NCI-H146 treated with DMSO at 0.1 percent for 48 hours (cell line): ENCODE results near the gene TXNL4B.

ENCODE experiments used
- DNase-seq: peaks from one replicate; lab custom pipeline; 2025; ENCODE audit not compliant: unreplicated experiment; lab: John Stamatoyannopoulos, UW

Gene TXNL4B

DNA sequence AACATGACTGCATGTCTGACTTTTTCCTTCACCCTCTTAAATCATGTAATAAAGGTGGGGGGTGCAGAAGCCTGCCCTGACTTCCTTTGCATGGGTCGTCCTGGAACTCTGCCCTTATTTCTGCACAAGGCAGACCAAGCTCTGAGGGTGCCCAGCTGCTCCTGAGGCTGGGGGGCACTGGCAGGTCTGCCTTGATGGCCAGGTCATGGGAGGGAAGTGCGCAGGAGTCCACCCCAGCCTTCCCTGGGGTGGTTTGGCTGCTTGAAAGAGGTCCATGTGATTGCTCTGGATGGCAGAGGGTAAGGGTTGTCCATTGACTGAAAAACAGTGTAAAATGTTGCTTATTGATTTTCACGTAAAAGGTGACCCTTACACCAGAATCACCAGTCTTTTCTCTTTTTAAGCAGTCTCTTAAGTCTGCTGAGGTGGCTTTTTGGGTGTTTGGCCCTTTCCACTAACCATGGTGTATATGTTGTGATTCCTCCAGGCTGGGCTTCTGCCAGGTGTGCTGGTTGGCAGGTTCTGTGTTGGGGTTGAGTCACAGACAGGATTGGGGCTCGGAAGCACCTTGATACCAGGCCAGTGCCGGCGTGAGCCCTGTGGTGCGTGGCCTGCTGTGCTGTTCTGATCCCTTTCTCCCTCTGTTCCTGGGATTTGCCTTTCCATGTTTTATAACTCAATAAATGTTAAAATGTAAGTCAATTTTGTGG is 19.6 kb upstream of the TXNL4B start:
- DNase-seq, result no peak

DNA sequence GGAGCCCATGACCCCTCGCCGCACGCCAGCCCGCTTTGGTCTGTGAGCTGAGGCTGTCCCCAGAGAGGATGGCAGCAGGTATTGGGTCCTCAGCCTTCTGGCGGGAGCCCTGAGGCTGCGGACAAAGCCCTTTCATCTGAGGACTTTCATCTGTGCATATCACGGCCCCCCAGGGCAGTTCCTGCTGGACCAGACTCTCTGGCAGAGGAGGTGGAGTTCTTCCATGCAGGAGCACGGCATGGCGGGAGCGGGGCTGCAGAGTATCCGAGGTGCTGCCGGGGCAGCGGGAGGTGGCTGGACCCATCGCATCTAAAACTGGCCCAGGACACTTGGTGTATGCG is 19.0 kb upstream of the TXNL4B start:
- no peak for DNase-seq

DNA sequence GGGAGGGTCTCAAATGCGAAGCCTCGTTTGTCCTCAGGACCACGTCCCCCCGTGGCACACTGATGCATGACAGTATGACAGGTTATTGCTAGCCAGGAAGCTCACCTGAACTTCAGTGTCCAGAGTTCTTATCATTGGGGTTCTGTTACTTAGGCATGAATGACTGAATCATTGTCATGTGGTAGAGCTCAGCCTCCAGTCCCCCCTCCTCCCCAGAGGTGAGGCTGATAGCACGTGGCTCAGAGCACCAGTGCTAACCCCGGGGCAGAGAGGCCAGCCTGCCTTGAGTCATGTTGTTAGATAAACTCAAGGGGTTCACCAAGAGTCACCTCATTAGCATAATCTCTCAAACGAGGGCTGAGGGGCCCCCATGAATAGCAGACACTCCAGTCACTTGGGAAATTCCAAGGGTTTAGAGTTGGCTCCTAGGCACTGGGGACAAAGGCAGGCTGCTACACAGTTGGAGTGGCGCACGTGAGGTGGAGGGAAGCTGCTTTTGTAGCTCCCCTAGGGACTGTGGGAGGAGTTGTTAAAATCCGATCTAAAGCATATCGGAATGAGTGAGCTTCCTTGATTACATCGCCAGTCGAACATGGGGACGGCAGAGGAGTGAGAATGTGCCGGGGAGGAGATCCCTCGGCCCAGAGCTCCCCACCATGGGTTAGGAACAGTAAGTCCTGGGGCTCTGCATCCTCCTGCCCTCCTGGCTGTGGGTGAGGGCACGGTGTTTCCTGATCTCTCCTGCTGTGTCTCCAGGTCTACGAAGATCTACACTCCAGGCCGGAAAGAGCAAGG is 18.4 kb upstream of the TXNL4B start:
- DNase-seq, result no peak

DNA sequence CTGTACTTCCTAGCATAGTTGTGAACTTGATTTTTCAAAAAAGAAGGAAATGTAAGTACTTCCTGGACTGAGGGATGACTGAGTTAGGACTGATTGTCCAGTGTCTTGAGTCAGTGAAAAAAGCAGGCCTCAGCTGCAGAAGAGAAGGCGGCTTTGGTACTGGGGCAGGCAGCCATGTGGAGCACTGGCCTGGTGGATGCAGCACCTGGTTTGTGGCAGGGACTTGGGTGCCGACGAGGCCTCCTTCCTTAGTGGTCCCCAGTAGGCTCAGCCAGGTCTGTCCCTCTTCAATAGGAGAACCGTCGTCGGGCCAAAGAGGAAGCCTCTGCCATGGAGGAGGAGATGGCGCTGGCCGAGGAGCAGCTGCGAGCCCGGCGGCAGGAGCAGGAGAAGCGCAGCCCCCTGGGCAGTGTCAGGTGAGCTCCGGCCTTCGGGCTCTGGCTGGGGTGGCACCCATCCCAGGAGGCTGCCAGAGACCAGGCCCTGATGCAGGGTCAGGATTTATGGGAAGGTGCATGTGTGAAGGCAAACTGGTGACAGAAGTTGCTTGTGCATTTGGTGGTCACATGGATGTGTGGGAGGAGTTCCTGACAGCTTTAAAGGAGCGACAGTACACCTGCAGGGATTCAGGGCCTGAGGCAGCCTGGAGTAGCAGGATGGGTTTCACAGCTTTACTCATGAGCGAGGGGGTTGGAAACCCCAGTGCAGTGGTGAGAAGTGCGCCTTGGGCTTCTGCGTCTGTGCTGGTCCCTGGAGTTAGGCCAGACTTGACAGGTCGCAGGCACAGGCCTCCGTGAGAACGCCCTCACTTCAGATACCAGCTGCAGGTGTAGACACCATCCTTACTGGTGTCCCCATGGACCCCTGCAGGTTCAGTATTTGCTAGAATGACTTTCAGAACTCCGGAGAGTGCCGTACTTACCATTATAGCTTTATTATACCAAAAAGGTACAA is 17.5 kb upstream of the TXNL4B start:
- no peak for DNase-seq

DNA sequence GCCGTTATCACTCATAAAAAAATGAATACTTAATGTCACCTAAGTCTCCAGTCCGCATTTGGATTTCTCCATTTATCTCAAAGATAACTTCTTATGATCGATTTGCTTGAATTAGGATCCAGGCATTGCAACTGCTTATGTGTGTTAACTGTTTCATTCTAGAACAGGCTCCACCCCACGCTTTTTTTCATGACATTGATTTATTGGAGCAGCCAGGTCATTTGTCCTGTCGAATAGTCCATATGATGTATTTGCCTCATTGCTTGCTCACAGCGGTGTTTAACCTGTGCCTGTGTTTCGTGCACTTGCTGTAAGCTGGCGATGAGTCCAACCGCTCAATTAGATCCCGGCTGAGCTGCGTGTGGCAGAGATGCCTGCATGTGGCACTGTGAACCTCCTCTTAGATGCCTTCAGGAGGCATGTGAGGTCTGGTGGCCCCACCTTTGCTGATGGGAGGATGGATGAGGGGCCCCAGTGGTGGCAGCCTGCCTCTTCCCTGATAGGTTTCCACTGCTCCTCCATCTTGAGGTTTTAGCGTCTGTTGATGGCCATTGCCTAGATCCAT is 16.6 kb upstream of the TXNL4B start:
- DNase-seq, result no peak

DNA sequence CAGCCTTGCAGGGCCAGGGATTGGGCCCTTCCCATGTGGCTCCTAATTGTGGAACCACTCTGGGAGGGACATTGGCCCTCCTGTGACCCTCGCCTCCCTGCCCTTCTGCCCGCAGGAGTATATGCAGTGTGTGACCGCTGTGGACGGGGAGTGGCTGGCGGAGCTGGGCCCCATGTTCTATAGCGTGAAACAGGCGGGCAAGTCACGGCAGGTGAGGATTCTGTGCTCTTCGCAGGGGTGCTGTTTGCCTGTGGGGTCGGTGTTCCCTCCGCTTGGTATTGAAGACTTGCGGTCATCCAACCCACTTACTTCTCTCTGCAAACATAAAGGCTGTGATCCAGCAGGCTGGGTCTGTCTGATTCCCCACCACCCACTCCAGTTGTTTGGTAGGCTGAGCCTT is 15.9 kb upstream of the TXNL4B start:
- DNase-seq, result no peak

DNA sequence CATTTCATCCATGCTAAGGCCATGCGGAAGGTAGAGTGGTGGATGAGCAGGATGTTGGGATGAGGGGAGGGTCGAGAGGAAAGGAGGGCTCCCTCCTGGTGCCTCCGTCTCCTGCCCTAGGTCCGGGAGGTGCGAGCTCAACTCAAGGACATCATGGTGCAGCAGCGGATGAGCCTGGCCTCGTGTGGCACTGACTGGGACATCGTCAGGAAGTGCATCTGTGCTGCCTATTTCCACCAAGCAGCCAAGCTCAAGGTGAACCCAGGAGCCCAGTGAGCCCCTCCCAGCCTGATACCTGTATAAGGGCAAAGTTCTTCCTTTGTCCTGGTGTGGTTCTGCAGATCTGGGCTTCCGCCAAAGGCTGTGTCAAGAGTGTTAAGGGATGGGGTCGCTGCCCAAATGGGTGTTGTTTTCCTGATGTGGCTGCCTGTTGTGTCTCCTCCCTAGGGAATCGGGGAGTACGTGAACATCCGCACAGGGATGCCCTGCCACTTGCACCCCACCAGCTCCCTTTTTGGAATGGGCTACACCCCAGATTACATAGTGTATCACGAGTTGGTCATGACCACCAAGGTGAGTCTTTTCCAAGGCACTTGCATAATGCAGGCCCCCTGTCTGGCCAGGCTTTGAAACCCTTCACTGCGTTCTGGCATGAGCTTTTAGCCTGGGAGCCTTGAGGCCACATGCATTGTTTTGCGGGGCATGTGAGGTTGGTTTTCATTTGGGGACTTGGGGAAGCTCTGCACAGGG is 15.1 kb upstream of the TXNL4B start:
- DNase-seq, result no peak

DNA sequence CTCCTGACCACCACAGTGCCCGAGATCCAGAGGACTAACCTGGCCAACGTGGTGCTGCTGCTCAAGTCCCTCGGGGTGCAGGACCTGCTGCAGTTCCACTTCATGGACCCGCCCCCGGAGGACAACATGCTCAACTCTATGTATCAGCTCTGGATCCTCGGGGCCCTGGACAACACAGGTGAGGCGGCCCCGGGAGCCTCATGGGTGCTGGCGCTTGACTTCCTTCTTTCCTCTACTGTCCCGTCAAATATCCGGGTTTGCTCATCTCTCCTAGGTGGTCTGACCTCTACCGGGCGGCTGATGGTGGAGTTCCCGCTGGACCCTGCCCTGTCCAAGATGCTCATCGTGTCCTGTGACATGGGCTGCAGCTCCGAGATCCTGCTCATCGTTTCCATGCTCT is 14.0 kb upstream of the TXNL4B start:
- DNase-seq, result no peak

DNA sequence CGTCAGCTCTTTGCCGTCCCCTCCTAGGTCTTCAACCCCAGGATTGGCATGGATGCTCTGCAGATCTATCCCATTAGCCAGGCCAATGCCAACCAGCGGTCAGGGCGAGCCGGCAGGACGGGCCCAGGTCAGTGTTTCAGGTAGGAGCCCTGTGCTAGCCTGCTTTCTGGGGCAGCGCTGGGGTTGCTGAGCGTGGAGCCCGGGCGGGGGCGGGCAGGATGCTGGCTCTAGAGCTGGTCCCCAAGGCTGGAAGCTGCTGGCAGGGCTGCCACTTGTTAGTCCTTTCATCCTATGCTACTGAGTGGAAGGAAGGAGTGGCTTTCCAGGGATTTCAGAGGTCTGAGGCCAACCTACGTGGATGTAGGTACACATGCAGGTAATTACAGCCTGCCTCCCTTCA is 12.6 kb upstream of the TXNL4B start:
- no peak for DNase-seq

DNA sequence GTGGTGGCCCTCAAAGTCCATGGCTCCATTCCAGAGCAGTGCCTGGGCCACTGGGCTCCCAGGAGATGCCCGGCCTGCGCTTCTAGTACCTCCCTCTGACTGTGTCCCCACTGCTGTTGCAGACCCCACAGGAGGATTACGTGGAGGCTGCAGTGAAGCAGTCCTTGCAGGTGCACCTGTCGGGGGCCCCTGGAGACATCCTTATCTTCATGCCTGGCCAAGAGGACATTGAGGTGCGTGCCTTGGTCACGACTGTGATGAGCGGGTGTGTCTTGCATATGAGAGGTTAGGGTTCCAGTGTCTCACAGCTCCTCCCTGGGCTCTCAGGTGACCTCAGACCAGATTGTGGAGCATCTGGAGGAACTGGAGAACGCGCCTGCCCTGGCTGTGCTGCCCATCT is 11.5 kb upstream of the TXNL4B start:
- no peak for DNase-seq

DNA sequence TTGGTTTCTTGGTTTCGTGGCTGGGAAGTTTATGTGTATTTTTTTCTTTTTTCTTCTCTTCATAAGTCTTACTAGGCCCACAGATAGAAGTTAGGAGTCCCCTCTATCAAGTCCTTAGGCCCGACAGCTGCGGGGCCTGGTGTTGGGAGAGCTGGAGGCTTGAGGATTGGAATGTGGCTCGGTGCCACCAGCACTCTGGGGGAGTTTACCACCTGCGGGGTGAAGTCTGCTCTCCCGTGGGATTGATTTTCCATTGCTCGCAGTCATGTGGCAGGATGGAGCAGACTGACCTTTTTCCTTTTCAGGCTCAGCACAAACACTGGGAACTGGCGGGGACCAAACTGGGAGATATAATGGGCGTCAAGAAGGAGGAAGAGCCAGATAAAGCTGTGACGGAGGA is 7.8 kb upstream of the TXNL4B start:
- no peak for DNase-seq

DNA sequence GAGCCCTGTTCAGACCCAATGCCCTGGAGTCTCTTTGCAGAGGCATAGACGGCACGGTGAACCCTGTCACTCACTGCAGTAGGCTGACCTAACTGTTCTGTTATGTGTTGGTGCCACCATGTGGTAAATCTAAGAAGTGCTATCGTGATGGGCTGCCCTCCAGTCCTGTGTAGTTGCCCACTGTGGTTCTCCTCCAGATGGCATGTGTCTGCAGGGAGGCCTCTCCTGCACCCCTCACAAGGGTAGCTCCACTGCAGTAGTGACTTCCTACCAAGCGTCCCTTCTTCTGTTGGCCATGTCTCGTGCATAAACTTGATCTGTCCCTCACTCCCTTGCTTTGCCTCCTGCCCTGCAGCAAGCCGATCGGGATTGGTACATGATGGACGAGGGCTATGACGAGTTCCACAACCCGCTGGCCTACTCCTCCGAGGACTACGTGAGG is 6.0 kb upstream of the TXNL4B start:
- peak; percentile 1 for DNase-seq

DNA sequence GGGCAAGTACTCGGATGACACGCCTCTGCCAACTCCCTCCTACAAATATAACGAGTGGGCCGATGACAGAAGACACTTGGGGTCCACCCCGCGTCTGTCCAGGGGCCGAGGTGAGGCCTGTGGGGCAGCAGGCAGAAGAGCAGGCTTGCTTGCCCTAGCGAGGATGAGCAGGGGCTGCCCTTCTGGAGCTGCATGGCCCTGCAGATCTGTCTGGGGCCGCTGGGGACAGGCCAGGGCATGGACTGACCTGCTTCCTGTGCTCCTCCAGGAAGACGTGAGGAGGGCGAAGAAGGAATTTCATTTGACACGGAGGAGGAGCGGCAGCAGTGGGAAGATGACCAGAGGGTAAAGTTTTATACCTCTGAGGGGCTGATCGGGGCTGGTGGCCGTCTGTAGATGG is 5.5 kb upstream of the TXNL4B start:
- DNase-seq, result no peak

DNA sequence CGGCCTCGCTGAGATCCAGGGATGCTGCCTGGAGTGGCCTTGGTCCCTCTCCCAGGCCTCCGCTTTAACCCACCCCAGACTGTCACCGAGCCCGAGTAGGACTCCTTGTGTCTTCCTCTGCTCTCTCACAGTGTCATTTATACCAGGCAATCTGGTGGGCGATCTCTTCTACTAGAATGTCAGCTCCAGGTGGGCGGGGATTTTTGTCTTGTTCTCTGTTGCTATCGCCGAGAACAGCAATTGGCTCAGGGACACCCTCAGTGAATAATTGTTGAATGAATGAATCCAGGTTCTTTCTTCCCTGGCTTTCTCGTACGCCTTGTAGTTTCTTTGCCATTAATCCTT is 818 bp upstream of the TXNL4B start:
- no peak for DNase-seq

DNA sequence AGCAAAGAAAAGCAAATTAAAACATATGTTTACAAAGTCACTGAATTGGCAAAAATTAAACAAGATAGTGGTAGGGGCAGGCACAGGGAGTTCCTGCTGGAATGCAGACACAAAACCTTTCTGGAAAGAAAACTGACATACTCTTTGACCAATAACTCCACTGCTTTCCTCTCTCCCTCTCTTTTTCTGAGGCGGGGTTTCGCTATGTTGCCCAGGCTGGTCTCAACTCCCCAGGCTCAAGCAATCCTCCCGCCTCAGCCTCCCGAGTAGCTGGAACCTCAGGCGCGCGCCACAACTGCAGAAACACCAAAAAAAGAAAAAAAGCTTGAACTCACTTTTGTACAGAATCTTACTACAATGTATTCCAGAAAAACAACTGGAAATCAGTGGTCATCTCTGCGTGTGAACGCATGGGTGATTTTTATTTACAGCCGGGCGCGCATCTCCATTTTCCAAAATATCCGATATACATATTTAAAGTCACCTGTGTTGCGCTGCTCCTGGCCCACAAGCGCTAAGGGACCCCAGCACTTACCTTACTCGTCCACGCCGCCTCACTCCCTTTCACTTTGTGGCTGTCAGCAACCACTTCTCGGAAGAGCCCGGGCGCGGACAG is 480 bp downstream of the TXNL4B start:
- DNase-seq, result peak; percentile 0

DNA sequence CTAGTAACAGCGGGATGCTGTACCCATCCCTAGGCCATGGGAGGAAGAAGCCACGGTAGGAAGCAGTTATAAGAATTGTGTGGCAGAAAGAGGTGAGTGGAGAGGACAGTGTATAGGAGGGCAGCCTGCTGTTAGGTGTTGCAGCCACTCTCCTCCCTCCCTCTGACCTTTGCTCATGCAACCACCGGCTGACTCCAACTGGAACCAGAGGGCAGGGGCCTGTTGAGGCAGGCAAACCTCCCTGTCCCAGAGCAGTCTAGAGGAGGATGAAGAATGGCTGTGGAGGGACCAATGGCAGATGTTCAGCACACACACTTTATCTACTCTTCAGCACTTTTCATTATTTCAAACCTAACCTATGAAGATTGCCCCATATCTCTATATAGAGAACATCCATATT is 2.2 kb downstream of the TXNL4B start:
- DNase-seq, result no peak

DNA sequence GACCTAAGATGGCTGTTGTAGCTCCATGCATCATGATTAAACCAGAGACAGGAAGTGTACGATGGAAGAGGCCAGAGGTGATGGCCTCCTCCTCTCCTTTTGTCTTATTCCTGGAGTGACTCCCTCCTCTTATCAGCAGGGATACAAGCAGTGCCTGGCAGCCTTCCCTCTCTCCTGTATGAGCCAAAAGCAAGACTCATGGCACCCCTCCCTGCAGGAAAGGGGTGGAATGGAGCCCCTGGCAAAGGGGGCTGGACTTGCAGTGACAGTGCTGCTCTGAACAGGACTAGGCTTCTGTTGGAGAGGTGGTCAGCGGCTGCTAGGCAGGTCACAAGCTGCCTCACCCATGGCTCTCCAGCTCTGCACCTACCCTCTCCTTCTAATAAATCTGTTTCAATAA is 8.4 kb downstream of the TXNL4B start:
- DNase-seq, result no peak

DNA sequence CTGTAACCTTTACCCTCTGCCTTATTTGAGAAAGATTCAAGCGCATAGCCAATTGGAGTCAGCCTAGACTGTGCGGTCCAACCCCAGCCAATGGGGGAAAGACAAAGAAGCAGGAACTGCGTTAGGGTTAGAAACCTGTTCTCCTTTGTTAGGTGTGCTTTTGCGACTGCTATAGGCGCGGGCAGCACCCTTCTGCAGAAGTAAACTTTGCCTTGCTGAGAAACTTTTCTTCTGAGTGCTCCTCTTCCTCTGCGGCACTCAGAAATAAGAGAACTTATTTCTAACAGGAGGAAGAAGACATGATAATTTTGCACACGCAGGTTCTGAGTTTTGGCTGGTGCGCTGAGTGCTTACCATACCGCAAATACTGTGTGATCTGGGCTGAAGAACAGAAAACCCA is 9.0 kb downstream of the TXNL4B start:
- DNase-seq, result no peak

DNA sequence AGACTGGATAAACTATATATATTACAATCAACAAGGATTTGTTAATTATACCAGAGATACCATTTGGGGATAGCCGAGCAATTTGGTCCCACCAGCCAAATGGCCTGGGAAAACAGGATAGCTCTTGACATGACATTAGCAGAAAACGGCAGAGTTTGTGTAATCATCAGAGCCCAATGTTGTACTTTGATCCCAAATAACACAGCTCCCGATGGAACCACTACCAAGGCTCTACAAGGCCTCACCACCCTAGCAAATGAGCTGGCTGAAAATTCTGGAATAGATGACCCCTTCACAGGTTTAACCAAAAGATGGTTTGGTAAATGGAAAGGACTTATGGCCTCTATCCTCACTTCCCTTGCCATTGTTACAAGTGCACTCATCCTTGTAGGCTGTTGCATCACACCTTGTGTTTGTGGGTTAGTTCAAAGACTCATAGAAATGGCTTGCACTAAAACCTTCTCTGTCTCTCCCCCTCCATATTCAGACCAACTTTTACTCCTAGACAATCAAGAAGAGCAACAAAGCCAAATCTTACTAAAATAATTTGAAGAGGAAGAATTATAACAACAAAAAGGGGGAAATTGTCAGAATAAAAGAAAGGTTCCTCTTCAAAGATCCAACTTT is 9.5 kb downstream of the TXNL4B start:
- DNase-seq, result no peak
